Stomach (tissue), 9 donors: Measurements from ENCODE around the gene CTNND2. TPM values are rescaled to one million over a fixed set of nuclear protein-coding genes. Genes with fewer than 3 reads are reported as not detected.

Experiments used
- DNase-seq, 2 donors: peaks; one replicate each; pipeline versions ENCODE4 v3.0.0 to v3.0.0-alpha.2; 2013 to 2019
- H3K27ac ChIP-seq, 5 donors: fragments of 200-600 bp in 4 of 5; sonication (generic) in 4 of 5; one replicate each; pipeline ENCODE4 v1.5.1; 2013 to 2019; ENCODE audit warnings: mild to moderate bottlenecking in 1 of 5, moderate library complexity in 1 of 5
- H3K27me3 ChIP-seq, 3 donors: fragments of 200-600 bp; sonication (generic); one replicate each; pipeline ENCODE4 v1.5.1; 2017 to 2019; ENCODE audit warnings: mixed run types in 1 of 3
- H3K36me3 ChIP-seq, 4 donors: fragments of 200-600 bp; sonication (generic); 1 replicate in 3 of 4; 2 replicates in 1 of 4; pipeline ENCODE4 v1.5.1; 2016 to 2019
- H3K4me1 ChIP-seq, 4 donors: fragments of 200-600 bp; sonication (generic); one replicate each; pipeline ENCODE4 v1.5.1; 2016 to 2019
- H3K4me3 ChIP-seq, 4 donors: fragments of 200-600 bp; sonication (generic) in 3 of 4; one replicate each; pipeline ENCODE4 v1.5.1; 2016 to 2019; ENCODE audit warnings: mild to moderate bottlenecking in 1 of 4
- H3K9me3 ChIP-seq, 4 donors: fragments of 200-600 bp; sonication (generic); one replicate each; pipeline ENCODE4 v1.5.1; 2016 to 2019
- CTCF ChIP-seq, 7 experiments: fragments of 450-650 bp in 4 of 7; fragments of 200-600 bp in 3 of 7; sonication (generic) in 3 of 7; IDR thresholded peaks; one replicate each; pipeline ENCODE4 v1.5.1; 2016 to 2019; ENCODE audit warnings: antibody characterized with exemption in 7 of 7, control low read depth in 2 of 7, mild to moderate bottlenecking in 1 of 7
- EP300 ChIP-seq: sonication (generic); formaldehyde crosslinking; IDR thresholded peaks from one replicate; pipeline ENCODE4 v1.6.1; 2017; ENCODE audit warnings: antibody characterized with exemption
- POLR2A ChIP-seq, 4 donors: fragments of 450-650 bp; IDR thresholded peaks; one replicate each; pipeline ENCODE4 v1.6.1; 2016; ENCODE audit warnings: antibody characterized with exemption in 4 of 4, control low read depth in 2 of 4, mild to moderate bottlenecking in 1 of 4, moderate library complexity in 1 of 4
- POLR2AphosphoS5 ChIP-seq, 3 donors: sonication (generic); formaldehyde crosslinking; IDR thresholded peaks; one replicate each; pipeline ENCODE4 v1.6.1; 2016; ENCODE audit warnings: antibody characterized with exemption in 3 of 3
- WGBS, 5 donors: extraction: QIAGEN DNeasy Blood & Tissue Kit in 3 of 5; methylation state at CpG; one replicate each; pipeline versions ENCODE4 v1.1.5 to v1.1.7; 2013 to 2018; 5-methylcytosine and 5-hydroxymethylcytosine counted together
- intact Hi-C: fragments of 100-400 bp; cut with DNase I; formaldehyde crosslinking; loops from one replicate; pipeline ENCODE4 v1.15.1; 2023; ENCODE audit warnings: low total_unique reads
- polyA plus RNA-seq, 3 donors: library from polyadenylated mRNA; stranded (reverse); fragments of 200-250 nt; gene quantifications; one replicate each; pipeline ENCODE4 v1.2.3, GENCODE V29; 2013
- total RNA-seq, 5 donors: library from RNA; depleted of rRNA; stranded (reverse); fragments of >200 nt; gene quantifications; one replicate each; pipeline versions ENCODE4 v1.1.0 to v1.2.3, GENCODE V29; 2014 to 2016
- donor health status: healthy with polysubstance abuse.
- donor health status: Bipolar disorder and iron deficiency.
- donor health status: healthy.

The CTNND2 gene
- total and polyA plus RNA-seq, 8 donors: 0.29 to 3.4 (median 2.0) TPM; not detected in 2

DNA sequence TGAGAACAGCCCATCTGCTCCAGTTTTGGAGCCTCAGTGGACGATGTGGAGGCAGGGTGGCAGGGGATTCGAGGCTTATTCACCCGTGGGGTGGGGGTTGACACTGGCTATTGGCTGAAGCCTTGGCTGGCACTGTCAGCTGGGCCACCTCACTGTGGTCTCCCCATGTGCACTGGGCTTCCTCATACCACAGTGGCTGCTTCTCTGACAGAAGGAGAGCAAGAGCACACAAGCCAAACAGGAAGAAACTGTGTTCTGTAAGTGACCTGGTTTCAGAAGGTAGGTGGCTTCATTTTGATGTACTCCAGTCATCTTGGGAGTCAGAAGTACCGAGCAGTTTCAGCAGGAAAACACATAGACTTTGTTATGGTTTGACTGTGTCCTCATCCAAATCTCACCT lies 24.7 kb upstream of the CTNND2 start:
- intact Hi-C loops: no loop called here

DNA sequence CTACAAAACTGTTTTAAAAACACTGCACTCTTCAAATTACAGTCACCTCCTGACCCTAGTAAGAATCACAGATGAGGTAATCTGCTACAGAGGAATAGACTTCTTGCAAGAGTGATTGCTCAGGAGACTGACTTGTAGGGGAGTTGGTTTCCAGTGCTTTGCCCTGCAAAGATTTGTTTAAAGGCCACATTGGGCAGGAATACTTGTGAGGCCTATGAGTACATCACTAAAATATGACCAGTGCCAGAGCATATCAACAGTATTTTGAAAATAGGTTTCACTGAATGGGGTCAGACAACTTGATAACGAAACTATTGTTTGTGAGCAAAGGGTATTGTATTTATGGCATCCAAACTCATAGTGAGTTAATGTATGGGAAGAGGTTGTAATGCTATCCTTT lies 21.5 kb upstream of the CTNND2 start:
- H3K9me3 ChIP-seq: peaks cover 0 to 10% (median 4%) of the 10 kb centered on the region in 4 donors
- WGBS, 5 donors: 70 to 95% (median 81%) methylated on average over 1 of the region's 1 CpG
- TF ChIP-seq POLR2A (IDR thresholded peaks at IDR 0.05) (no peak), POLR2AphosphoS5 (IDR thresholded peaks at IDR 0.05) (no peak), CTCF (IDR thresholded peaks at IDR 0.05) (no peak), EP300 (no peak)
- intact Hi-C loops: no loop called here
- H3K27me3 ChIP-seq: no peaks in the 10 kb centered on the region
- no peak overlapping the region for H3K27ac ChIP-seq
- H3K4me1 ChIP-seq: no peaks in the 10 kb centered on the region
- H3K36me3 ChIP-seq: no peaks in the 10 kb centered on the region
- DNase-seq: no peak
- H3K4me3 ChIP-seq: no peak overlapping the region

More for the DNA sequence above, 24.7 kb upstream of the CTNND2 start:
- H3K27me3 ChIP-seq: no peaks in the 10 kb centered on the region
- WGBS, 5 donors: 49 to 64% (median 57%) methylated on average over 4 of the region's 4 CpGs
- no peak overlapping the region for H3K4me3 ChIP-seq
- H3K9me3 ChIP-seq: peaks cover 0 to 21% (median 2%) of the 10 kb centered on the region in 4 donors
- H3K27ac ChIP-seq: no peak overlapping the region
- no peak for DNase-seq
- H3K4me1 ChIP-seq: no peaks in the 10 kb centered on the region
- H3K36me3 ChIP-seq: no peaks in the 10 kb centered on the region
- TF ChIP-seq EP300: no peak
- TF ChIP-seq POLR2AphosphoS5 (IDR thresholded peaks at IDR 0.05): no peak
- no peak for TF ChIP-seq POLR2A (IDR thresholded peaks at IDR 0.05)
- TF ChIP-seq CTCF (IDR thresholded peaks at IDR 0.05): no peak

- intact Hi-C loops: no loop called here
Measured at GRCh38 chr5:11922394-11922793, 18.1 kb upstream of the CTNND2 start.

DNA sequence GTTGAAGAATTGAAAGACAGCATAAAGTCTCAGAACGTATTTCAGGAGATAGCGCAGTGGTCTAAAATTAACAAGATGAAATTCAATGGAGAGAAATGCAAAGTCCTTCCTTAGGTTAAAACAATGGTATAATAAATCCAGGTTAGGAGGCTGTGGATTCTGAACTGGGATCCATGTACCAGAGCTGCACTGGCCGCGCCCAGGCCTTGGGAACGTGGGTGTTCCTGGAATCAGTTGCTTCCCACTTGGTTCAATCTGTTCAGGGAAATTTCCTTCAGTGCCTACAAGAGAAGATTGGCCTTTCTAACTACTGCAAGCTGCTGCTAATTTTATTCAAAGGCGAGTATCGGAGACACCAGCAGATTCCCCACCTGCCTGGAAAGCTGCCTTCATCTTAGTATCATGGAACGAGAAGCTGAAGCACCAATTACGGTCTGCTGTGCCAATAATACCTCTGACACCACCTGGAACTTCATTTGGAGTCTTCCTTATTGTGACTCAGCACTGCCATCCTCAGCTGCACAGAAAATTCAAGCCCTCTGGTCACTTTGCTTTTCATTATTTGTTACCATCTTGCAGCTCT lies 14.3 kb upstream of the CTNND2 start:
- H3K4me1 ChIP-seq: no peaks in the 10 kb centered on the region
- no peaks in the 10 kb centered on the region for H3K36me3 ChIP-seq
- no peaks in the 10 kb centered on the region for H3K27me3 ChIP-seq
- H3K27ac ChIP-seq: no peak overlapping the region
- H3K9me3 ChIP-seq: peaks cover 0 to 10% (median 0%) of the 10 kb centered on the region in 4 donors
- 66 to 83% (median 80%) methylated on average over 9 of the region's 9 CpGs for WGBS, 5 donors
- DNase-seq: no peak
- TF ChIP-seq EP300 (no peak), POLR2A (IDR thresholded peaks at IDR 0.05) (no peak), CTCF (IDR thresholded peaks at IDR 0.05) (no peak), POLR2AphosphoS5 (IDR thresholded peaks at IDR 0.05) (no peak)
- no peak overlapping the region for H3K4me3 ChIP-seq
- intact Hi-C loops: no loop called here

More at GRCh38 chr5:11922394-11922793, 18.1 kb upstream of the CTNND2 start:
- no peak overlapping the region for H3K4me3 ChIP-seq
- no peak for DNase-seq
- no peaks in the 10 kb centered on the region for H3K27me3 ChIP-seq
- H3K4me1 ChIP-seq: no peaks in the 10 kb centered on the region
- peaks cover 0 to 10% (median 4%) of the 10 kb centered on the region in 4 donors for H3K9me3 ChIP-seq
- H3K36me3 ChIP-seq: no peaks in the 10 kb centered on the region
- 84 to 91% (median 86%) methylated on average over 2 of the region's 2 CpGs for WGBS, 5 donors
- no peak overlapping the region for H3K27ac ChIP-seq
- TF ChIP-seq EP300 (no peak), CTCF (IDR thresholded peaks at IDR 0.05) (no peak), POLR2AphosphoS5 (IDR thresholded peaks at IDR 0.05) (no peak), POLR2A (IDR thresholded peaks at IDR 0.05) (no peak)
